Stimulated activated CD8-positive, alpha-beta memory T cell treated with anti-CD3 and anti-CD28 coated beads, Interleukin-7, amount 100 ng/mL, for 4 hours (primary cell): ENCODE results near the gene ATG5.
"Not testable (repeated sequence)": the region's sequence is repeated elsewhere in the genome, so short reads cannot be mapped to it uniquely, and the experiment has no call there.

Experiments
- DNase-seq, 2 donors: peaks; one replicate each; pipeline ENCODE4 v3.0.0-alpha.2; 2020; ENCODE audit warnings: low read depth in 2 of 2

ATG5 gene

GRCh38 chr6:106257195-106257594 lies 68.4 kb downstream of the ATG5 start:
- no peak for DNase-seq

- no peak for DNase-seq
Measured at GRCh38 chr6:106256201-106256968, 69.2 kb downstream of the ATG5 start.

- DNase-seq = no peak
Measured at GRCh38 chr6:106255306-106255705, 70.3 kb downstream of the ATG5 start.

GRCh38 chr6:106254636-106255035 lies 70.9 kb downstream of the ATG5 start:
- no peak for DNase-seq

- DNase-seq = no peak
Measured at GRCh38 chr6:106253731-106254130, 71.8 kb downstream of the ATG5 start.

GRCh38 chr6:106253172-106253571 lies 72.4 kb downstream of the ATG5 start:
- DNase-seq = no peak

- no peak for DNase-seq
Measured at GRCh38 chr6:106252687-106253086, 72.9 kb downstream of the ATG5 start.

GRCh38 chr6:106251531-106252255 lies 73.9 kb downstream of the ATG5 start:
- DNase-seq = not testable (repeated sequence)

GRCh38 chr6:106250953-106251352 lies 74.6 kb downstream of the ATG5 start:
- DNase-seq = no peak

GRCh38 chr6:106249658-106250057 lies 75.9 kb downstream of the ATG5 start:
- no peak for DNase-seq

- DNase-seq = no peak
Measured at GRCh38 chr6:106247733-106248132, 77.8 kb downstream of the ATG5 start.

GRCh38 chr6:106247293-106247692 lies 78.3 kb downstream of the ATG5 start:
- DNase-seq = no peak

- DNase-seq = no peak
Measured at GRCh38 chr6:106244931-106245330, 80.6 kb downstream of the ATG5 start.

GRCh38 chr6:106244521-106244920 lies 81.0 kb downstream of the ATG5 start:
- DNase-seq = no peak

GRCh38 chr6:106243261-106243660 lies 82.3 kb downstream of the ATG5 start:
- no peak for DNase-seq

GRCh38 chr6:106241498-106241897 lies 84.1 kb downstream of the ATG5 start:
- DNase-seq = no peak

- no peak for DNase-seq
Measured at GRCh38 chr6:106237286-106237685, 88.3 kb downstream of the ATG5 start.

- not testable (repeated sequence) for DNase-seq
Measured at GRCh38 chr6:106229876-106230445, 95.6 kb downstream of the ATG5 start.

GRCh38 chr6:106227612-106228507 lies 97.7 kb downstream of the ATG5 start:
- no peak for DNase-seq

GRCh38 chr6:106226676-106227075 lies 98.9 kb downstream of the ATG5 start:
- no peak for DNase-seq

- no peak for DNase-seq
Measured at GRCh38 chr6:106225581-106225980, 100.0 kb downstream of the ATG5 start.
